SK-N-SH treated with all-trans-retinoic acid at 6 μM for 48 hours (cell line): ENCODE measurements around the gene ALOX12.
"Not testable (repeated sequence)": the region's sequence is repeated elsewhere in the genome, so short reads cannot be mapped to it uniquely, and the experiment has no call there.

ENCODE experiments used
- ATAC-seq: fragments of 200-7000 bp; cut with Tn5 transposase; 3 replicates; pipeline ENCODE4 v1.9.1; 2020; ENCODE audit warnings: mild to moderate bottlenecking, moderate library complexity
- ARNTL ChIP-seq: fragments of 450-650 bp; formaldehyde crosslinking; IDR thresholded peaks from 2 replicates; pipeline ENCODE4 v1.5.0; 2020; ENCODE audit warnings: low read depth, mild to moderate bottlenecking, moderate library complexity, borderline replicate concordance
- BACH2 ChIP-seq: fragments of 250-450 bp; sonication (Bioruptor Pico); IDR thresholded peaks from 2 replicates; pipeline ENCODE4 v1.9.0; 2021; ENCODE audit warnings: mild to moderate bottlenecking, borderline replicate concordance
- CREB5 ChIP-seq: fragments of 250-450 bp; sonication (Bioruptor Pico); IDR thresholded peaks from 2 replicates; pipeline ENCODE4 v1.5.1; 2020; ENCODE audit warnings: low read depth, mild to moderate bottlenecking, moderate library complexity
- CSDC2 ChIP-seq: fragments of 250-450 bp; sonication (Bioruptor Pico); IDR thresholded peaks from 2 replicates; pipeline ENCODE4 v1.5.0; 2020; ENCODE audit warnings: mild to moderate bottlenecking, moderate library complexity
- ESRRG ChIP-seq: fragments of 250-450 bp; sonication (Bioruptor Pico); IDR thresholded peaks from 2 replicates; pipeline ENCODE4 v1.6.1; 2021; ENCODE audit warnings: mild to moderate bottlenecking
- GLIS3 ChIP-seq: fragments of 250-450 bp; sonication (Bioruptor Pico); IDR thresholded peaks from 2 replicates; pipeline ENCODE4 v1.5.0; 2020; ENCODE audit warnings: mild to moderate bottlenecking, moderate library complexity
- ISL1 ChIP-seq: fragments of 250-450 bp; sonication (Bioruptor Pico); IDR thresholded peaks from 2 replicates; pipeline ENCODE4 v2.1.2; 2022; ENCODE audit warnings: mild to moderate bottlenecking, moderate library complexity
- OSR1 ChIP-seq: fragments of 250-450 bp; sonication (Bioruptor Pico); IDR thresholded peaks from 2 replicates; pipeline ENCODE4 v1.8.0; 2022; ENCODE audit warnings: moderate library complexity, mild to moderate bottlenecking, inconsistent platforms
- PATZ1 ChIP-seq: fragments of 250-450 bp; sonication (Bioruptor Pico); IDR thresholded peaks from 2 replicates; pipeline ENCODE4 v1.8.0; 2020; ENCODE audit warnings: mild to moderate bottlenecking, moderate library complexity, borderline replicate concordance
- PPARA ChIP-seq: fragments of 250-450 bp; sonication (Bioruptor Pico); IDR thresholded peaks from 2 replicates; pipeline ENCODE4 v1.5.0; 2020; ENCODE audit warnings: mild to moderate bottlenecking, borderline replicate concordance
- RARB ChIP-seq: fragments of 250-450 bp; sonication (Bioruptor Pico); IDR thresholded peaks from 2 replicates; pipeline ENCODE4 v1.8.0; 2021; ENCODE audit warnings: mild to moderate bottlenecking, moderate library complexity
- SNAI2 ChIP-seq: fragments of 250-450 bp; sonication (Bioruptor Pico); IDR thresholded peaks from 2 replicates; pipeline ENCODE4 v1.5.0; 2020; ENCODE audit warnings: mild to moderate bottlenecking, moderate library complexity
- TCF4 ChIP-seq: fragments of 250-450 bp; sonication (Bioruptor Pico); IDR thresholded peaks from 2 replicates; pipeline ENCODE4 v1.8.0; 2021; ENCODE audit warnings: mild to moderate bottlenecking, moderate library complexity, borderline replicate concordance
- TOX ChIP-seq: fragments of 250-450 bp; sonication (Bioruptor Pico); IDR thresholded peaks from 2 replicates; pipeline ENCODE4 v1.8.0; 2021; ENCODE audit warnings: mild to moderate bottlenecking, moderate library complexity, borderline replicate concordance
- ZC3H10 ChIP-seq: fragments of 250-450 bp; sonication (Bioruptor Pico); IDR thresholded peaks from 2 replicates; pipeline ENCODE4 v1.5.1; 2021; ENCODE audit warnings: mild to moderate bottlenecking, moderate library complexity
- ZFP3 ChIP-seq: fragments of 250-450 bp; sonication (Bioruptor Pico); IDR thresholded peaks from 2 replicates; pipeline ENCODE4 v1.5.0; 2020; ENCODE audit warnings: mild to moderate bottlenecking, moderate library complexity
- ZFP30 ChIP-seq: fragments of 450-650 bp; formaldehyde crosslinking; IDR thresholded peaks from 2 replicates; pipeline ENCODE4 v1.5.0; 2022; ENCODE audit warnings: mild to moderate bottlenecking, moderate library complexity
- ZNF70 ChIP-seq: fragments of 450-650 bp; formaldehyde crosslinking; IDR thresholded peaks from 2 replicates; pipeline ENCODE4 v1.5.0; 2020; ENCODE audit warnings: mild to moderate bottlenecking, moderate library complexity
- ZNF8 ChIP-seq: fragments of 450-650 bp; formaldehyde crosslinking; IDR thresholded peaks from 2 replicates; pipeline ENCODE4 v1.5.0; 2020; ENCODE audit warnings: mild to moderate bottlenecking, moderate library complexity
- TF ChIP-seq, protein P1 (sequence below): fragments of 250-450 bp; sonication (Bioruptor Pico); IDR thresholded peaks from 2 replicates; pipeline ENCODE4 v1.5.0; 2020; ENCODE audit warnings: mild to moderate bottlenecking, moderate library complexity
- TF ChIP-seq, protein P2 (sequence below): fragments of 250-450 bp; sonication (Bioruptor Pico); IDR thresholded peaks from 2 replicates; pipeline ENCODE4 v1.8.0; 2021; ENCODE audit warnings: low read depth, mild to moderate bottlenecking, moderate library complexity, borderline replicate concordance
- TF ChIP-seq, protein P3 (sequence below): fragments of 250-450 bp; sonication (Bioruptor Pico); IDR thresholded peaks from 2 replicates; pipeline ENCODE4 v1.5.1; 2021; ENCODE audit warnings: mild to moderate bottlenecking, moderate library complexity

The ALOX12 gene

GRCh38 chr17:7047566-7047965 lies 51.7 kb downstream of the ALOX12 start:
- no peak for ATAC-seq
- TF ChIP-seq PPARA (CRISPR knock-in tag) (no peak), ARNTL (no peak), CSDC2 (CRISPR knock-in tag) (no peak), ZFP30 (CRISPR knock-in tag) (no peak), ZNF8 (CRISPR knock-in tag) (no peak), ZFP3 (no peak), OSR1 (CRISPR knock-in tag) (no peak), CREB5 (CRISPR knock-in tag) (no peak), ZC3H10 (no peak), ESRRG (CRISPR knock-in tag) (no peak), RARB (no peak)
- TF ChIP-seq, protein P1, sequence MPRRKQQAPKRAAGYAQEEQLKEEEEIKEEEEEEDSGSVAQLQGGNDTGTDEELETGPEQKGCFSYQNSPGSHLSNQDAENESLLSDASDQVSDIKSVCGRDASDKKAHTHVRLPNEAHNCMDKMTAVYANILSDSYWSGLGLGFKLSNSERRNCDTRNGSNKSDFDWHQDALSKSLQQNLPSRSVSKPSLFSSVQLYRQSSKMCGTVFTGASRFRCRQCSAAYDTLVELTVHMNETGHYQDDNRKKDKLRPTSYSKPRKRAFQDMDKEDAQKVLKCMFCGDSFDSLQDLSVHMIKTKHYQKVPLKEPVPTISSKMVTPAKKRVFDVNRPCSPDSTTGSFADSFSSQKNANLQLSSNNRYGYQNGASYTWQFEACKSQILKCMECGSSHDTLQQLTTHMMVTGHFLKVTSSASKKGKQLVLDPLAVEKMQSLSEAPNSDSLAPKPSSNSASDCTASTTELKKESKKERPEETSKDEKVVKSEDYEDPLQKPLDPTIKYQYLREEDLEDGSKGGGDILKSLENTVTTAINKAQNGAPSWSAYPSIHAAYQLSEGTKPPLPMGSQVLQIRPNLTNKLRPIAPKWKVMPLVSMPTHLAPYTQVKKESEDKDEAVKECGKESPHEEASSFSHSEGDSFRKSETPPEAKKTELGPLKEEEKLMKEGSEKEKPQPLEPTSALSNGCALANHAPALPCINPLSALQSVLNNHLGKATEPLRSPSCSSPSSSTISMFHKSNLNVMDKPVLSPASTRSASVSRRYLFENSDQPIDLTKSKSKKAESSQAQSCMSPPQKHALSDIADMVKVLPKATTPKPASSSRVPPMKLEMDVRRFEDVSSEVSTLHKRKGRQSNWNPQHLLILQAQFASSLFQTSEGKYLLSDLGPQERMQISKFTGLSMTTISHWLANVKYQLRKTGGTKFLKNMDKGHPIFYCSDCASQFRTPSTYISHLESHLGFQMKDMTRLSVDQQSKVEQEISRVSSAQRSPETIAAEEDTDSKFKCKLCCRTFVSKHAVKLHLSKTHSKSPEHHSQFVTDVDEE (CRISPR knock-in tag): no peak

DNA sequence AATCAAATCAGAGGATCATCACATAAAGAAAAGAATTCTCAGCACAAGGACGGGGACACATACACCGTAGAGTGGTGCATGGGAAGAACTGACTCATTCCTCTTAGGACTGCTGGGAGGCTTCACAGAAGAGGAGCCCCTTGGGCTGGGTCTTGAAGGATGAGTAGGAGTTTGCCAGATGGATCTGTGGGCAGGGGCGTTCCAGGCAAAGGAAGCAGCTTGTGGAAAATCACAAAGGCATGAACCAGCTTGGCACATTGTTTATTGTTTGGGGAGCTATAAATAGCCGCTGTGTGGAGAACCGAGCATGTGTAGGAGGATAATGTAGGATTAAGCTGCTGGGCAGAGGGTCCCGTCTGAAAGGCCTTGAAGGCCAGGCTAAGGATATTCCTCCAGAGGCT lies 53.1 kb downstream of the ALOX12 start:
- TF ChIP-seq SNAI2 (CRISPR knock-in tag) (no peak), TOX (CRISPR knock-in tag) (no peak), ZFP3 (peak; percentile 97), ESRRG (CRISPR knock-in tag) (no peak)
- ATAC-seq: no peak

DNA sequence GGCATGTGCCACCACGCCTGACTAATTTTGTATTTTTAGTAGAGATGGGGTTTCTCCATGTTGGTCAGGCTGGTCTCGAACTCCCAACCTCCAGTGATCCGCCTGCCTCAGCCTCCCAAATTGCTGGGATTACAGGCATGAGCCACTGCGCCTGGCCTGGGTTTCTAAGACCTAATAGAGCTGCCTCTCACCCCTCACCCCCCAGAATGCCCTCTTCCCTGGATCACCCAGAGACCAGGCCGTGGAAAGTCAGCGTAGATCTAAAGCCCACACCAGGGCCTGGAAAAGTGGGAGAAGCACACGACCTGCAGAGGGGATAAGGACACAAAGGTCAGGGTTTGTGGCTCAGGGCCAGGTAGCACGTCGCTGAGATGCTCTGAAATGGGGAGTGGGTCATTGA lies 54.7 kb downstream of the ALOX12 start:
- not testable (repeated sequence) for ATAC-seq

DNA sequence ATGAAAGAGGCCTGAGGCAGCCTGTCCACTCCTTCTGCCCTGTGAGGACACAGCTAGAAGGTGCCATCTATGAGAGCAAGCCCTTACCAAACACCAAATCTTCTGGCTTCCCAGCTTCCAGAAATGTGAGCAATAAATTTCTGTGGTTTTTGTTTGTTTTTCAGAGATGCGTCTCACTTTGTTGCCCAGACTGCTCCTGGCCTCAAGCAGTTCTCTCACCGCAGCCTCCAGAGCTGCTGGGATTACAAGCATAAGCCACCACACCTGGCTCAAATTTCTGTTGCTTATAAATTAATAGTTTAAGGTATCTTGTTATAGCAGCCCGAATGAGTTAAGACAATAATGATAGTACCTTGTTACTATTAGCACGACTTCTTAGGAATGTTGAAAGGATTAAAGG lies 60.5 kb downstream of the ALOX12 start:
- ATAC-seq: no peak
- TF ChIP-seq ZFP3 (no peak), ARNTL (no peak), PATZ1 (no peak), TOX (CRISPR knock-in tag) (no peak), TCF4 (no peak), CSDC2 (CRISPR knock-in tag) (no peak), OSR1 (CRISPR knock-in tag) (no peak), ISL1 (no peak)
- TF ChIP-seq, protein P2, sequence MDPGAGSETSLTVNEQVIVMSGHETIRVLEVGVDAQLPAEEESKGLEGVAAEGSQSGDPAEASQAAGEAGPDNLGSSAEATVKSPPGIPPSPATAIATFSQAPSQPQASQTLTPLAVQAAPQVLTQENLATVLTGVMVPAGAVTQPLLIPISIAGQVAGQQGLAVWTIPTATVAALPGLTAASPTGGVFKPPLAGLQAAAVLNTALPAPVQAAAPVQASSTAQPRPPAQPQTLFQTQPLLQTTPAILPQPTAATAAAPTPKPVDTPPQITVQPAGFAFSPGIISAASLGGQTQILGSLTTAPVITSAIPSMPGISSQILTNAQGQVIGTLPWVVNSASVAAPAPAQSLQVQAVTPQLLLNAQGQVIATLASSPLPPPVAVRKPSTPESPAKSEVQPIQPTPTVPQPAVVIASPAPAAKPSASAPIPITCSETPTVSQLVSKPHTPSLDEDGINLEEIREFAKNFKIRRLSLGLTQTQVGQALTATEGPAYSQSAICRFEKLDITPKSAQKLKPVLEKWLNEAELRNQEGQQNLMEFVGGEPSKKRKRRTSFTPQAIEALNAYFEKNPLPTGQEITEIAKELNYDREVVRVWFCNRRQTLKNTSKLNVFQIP (CRISPR knock-in tag): no peak

DNA sequence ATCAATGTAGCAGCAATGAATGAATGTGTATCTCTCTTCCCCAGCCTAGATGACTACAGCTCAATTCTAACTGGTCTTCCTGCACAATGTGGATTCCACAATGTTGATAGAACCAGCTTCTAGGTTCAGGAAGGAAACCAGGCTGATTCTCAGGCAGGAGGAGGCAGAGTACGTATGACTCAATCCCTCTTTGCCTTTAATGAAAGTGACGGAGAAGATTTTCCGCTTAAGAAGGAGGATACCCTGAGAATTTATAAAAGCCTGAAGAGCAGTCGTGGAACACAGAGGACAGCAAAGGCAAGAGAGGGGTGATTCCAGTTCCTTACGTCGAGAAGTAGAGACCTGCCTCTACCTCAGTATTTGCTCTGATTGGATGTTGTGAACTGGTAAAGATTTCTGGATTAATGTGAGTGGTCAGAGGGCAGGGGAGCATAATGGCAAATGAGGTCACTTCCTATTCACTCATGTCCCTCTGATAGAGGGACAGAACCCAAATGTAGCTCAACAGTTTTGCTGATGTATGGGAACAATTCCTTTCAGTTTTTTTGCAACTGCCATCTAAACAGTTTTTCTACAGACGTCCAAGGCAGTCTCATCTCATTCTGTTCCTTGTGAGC lies 63.1 kb downstream of the ALOX12 start:
- TF ChIP-seq ZNF70 (CRISPR knock-in tag): no peak
- TF ChIP-seq ZFP3: no peak
- no peak for TF ChIP-seq GLIS3 (CRISPR knock-in tag)
- no peak for TF ChIP-seq OSR1 (CRISPR knock-in tag)
- TF ChIP-seq, protein P3, sequence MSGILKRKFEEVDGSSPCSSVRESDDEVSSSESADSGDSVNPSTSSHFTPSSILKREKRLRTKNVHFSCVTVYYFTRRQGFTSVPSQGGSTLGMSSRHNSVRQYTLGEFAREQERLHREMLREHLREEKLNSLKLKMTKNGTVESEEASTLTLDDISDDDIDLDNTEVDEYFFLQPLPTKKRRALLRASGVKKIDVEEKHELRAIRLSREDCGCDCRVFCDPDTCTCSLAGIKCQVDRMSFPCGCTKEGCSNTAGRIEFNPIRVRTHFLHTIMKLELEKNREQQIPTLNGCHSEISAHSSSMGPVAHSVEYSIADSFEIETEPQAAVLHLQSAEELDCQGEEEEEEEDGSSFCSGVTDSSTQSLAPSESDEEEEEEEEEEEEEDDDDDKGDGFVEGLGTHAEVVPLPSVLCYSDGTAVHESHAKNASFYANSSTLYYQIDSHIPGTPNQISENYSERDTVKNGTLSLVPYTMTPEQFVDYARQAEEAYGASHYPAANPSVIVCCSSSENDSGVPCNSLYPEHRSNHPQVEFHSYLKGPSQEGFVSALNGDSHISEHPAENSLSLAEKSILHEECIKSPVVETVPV: no peak
- TF ChIP-seq PATZ1: no peak
- no peak for TF ChIP-seq CSDC2 (CRISPR knock-in tag)
- TF ChIP-seq BACH2 (CRISPR knock-in tag): no peak
- no peak for TF ChIP-seq ZNF8 (CRISPR knock-in tag)
- no peak for TF ChIP-seq RARB
- TF ChIP-seq TCF4: no peak
- ATAC-seq: no peak
